HG03045 (cell line): ENCODE data around the gene GP2.

Experiments
- ATAC-seq: cut with Tn5 transposase; IDR thresholded peaks from one replicate; pipeline ENCODE4 v1.9.1; 2021; ENCODE audit warnings: mild to moderate bottlenecking, moderate library complexity; ENCODE audit not compliant: unreplicated experiment

Gene GP2

DNA sequence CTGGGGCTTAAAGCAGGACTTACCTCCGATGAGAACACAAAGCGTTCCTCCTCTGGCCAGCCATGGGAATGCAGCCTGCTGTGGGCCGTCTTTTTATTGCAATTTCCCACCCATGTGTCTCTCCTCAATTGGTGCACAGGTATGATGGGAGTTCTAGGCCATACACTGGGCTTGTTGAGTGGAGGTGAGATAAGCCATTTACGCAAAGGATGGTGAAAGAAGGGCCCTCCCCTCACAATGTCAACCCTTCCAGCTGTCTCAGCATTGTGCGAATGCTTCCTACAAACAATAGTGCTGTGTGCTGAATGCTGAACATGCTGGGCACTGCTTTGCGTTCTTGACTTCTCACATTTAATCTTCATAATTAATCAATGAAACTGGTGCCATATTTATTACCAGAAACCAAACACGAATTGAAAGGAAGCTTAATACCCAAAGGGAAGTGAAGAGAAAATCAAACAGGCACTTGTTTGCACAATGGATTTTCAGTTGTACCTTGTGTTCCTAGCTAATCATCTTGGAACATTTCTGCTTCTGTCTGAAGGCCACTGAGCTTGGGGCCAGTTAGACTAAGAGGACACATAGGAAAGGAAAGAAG, at the start of gene GP2:
TSS of gene GP2 (minus strand) at position 70 of the 598 bp plus-strand sequence. CDS start 1,082 bp downstream, outside the sequence.
- ATAC-seq: no peak

- ATAC-seq: no peak
Observed at GRCh38 chr16:20372701-20373100, 45.4 kb upstream of the GP2 start.

DNA sequence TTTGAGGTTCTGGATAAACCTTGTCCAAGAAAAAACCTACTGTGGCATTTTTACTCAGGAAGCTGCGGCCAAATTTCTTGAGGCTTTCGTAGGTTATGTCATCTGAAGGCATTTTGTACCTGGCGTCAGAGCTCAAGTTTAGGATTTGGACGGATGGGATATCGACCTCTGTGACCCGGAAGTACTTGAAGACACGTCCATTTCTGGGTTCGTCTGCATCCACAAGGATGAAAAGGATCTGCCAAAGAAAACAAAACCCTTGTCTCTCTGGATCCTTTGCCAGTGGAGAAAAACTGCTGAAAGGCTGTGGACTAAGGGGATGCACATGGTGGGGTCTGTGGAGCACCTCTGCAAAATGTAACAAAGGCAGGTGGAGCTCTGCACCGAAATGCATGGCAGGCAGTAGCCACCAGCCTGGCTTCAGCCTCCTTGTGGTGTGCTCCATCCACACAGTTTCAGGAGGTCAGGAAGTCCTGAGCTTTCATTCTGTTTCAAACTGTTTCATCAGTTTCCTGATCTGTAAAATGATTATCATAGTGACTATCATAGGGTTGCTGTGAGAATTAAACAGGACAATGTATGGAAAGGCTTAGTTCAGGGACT, 42.2 kb upstream of the GP2 start:
- ATAC-seq: no peak

DNA sequence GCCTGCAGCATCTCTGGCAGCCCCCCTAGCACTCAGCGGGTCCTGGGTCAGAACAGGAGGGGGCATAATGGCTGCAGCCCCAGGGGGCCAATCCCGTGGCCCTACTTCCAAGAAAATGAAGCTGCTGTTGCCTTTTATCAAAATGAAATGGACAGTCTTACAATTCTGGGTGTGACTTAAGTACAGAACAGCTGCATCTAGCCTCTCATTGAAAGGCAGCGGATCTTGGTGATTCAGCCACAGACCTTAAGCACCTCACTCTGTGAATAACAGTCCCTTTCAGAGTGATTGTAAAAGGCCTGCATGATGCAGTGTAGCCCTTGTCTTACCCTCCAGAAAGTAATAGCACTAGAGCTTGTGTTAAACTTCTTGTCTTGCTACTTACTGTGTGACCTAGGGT, 36.7 kb upstream of the GP2 start:
- no peak for ATAC-seq

GRCh38 chr16:20363191-20363590, 35.9 kb upstream of the GP2 start:
- ATAC-seq: no peak

- no peak for ATAC-seq
Observed at GRCh38 chr16:20359997-20360396, 32.7 kb upstream of the GP2 start.

GRCh38 chr16:20355114-20355782, 27.9 kb upstream of the GP2 start:
- no peak for ATAC-seq

- ATAC-seq: no peak
Observed at GRCh38 chr16:20353379-20353778, 26.1 kb upstream of the GP2 start.

- ATAC-seq: no peak
Observed at GRCh38 chr16:20352615-20353014, 25.3 kb upstream of the GP2 start, which contains the start of gene UMOD. UMOD (minus strand) TSS chr16:20352715; CDS start chr16:20350737, 1,978 bp downstream.

DNA sequence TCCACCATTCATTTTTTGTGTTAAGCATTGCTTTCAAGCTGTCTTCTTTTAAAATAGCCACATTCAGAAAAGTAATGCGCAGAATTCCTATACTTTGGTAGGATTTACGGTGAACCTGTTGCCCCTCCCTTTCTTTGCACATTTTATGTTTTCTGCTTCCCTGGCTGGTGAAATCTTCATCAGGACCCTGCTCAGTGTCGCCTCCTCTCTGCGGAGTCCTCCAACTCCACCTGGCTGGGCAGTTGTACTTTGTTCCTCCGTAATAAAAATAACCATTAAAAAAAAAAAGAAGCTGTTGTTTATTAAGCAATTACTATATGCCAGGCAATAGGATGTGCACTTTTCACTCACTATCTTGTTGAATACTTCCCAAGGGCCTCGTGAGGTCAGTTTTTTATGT, 22.3 kb upstream of the GP2 start:
- ATAC-seq: no peak

DNA sequence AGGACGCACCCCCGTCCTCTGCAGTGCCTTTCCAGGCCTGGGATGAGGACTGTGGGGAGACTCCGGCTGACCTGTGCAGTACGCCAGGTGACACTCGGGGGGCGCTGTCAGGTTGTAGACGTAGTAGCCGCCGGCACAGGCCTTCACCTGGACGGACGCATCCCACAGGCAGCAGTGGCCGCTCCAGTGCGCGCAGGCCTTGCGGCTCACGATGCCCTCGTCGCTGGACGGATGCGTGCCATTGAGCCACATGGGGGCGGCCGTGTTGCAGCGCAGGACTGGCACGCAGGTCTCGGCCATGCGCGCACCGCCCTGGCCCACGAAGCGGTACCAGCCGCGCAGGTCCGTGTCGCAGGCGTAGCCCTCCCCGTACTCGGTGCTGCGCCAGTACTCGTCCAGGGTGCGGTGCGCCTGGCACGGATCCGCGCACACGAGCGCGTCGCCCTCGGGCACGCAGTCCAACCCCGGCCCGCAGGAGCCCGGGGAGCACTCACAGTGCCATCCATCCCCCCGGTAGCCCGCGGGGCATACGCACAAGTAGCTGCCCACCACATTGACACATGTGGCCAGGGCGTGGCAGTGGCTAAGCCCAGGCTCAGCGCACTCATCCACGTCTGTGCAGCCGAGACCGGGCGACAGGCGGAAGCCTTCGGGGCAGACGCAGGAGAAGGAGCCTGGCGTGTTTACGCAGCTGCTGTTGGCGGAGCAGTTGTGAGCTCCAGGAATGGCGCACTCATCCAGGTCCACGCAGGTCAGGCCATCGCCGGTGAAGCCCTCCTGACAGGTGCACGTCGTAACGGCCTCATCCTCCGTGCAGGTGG, 21.3 kb upstream of the GP2 start:
- no peak for ATAC-seq

DNA sequence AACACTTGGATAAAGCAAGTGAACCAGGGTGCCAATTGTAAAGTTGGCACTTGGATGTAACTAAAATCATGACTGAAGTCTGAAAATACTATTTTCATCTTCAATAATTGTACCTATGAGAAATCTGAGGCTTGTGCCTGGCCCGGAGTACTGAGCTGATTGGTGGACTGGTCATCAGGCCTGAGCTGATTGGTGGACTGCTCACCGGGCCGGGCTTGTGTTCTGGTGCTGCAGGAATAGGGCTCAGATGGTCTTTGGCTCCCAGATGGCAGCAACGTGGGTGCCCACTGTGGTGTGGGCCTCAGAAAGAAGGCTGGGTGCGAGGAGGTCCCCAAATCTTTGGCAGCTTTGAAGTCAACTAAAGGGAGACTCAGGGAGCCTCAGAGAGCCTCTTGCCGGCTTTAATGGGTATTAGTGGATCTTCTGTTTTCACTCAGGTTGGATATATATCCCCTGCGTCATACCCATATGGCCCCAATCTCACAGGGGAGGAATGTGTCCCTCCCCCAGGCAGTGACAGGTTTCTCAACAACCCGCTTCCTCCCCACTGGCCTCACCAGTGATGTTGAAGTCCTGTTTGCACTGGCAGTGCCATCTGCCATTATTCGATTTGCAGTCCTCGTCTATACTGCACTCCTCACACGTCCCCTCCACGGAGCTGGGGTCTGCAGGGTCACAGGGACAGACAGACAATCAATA, 20.5 kb upstream of the GP2 start:
- ATAC-seq: no peak

DNA sequence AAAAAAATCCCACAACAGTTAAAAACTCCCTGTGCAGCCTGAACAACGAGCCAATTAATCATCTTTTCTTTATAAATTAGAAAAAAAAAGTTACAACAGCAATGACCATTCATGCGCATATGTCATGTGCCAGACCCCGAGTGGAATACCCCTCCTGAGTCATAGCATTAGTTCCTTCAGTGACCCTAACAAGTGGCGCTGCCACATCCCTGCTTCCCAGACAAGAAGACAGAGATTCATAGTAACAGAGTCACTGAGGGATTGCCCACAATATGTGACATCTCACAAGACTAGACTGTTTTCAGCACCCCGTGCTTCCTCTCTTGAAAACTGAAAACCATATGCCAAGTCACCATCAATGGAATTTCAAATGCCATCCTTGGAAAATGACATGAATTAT, 17.3 kb upstream of the GP2 start:
- ATAC-seq: no peak

DNA sequence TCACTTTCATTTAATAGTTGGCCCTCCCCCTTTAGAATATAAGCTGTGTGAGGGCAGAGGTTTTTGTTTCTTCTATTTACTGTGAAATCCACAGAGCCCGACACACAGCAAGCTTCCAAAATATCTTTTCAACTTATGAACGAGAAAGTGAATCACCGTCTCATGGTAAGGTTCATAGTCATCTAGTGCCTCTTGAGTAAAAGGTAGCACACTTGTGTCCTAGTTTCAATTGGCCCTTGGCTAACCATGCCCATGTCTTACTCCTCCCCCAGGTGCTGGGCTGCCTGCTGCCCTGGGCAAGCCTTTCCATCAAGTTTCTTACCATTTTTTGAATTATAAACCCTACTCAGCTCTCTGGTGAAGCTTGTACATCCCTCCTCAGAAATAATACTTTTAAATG, 12.4 kb upstream of the GP2 start:
- ATAC-seq: no peak

DNA sequence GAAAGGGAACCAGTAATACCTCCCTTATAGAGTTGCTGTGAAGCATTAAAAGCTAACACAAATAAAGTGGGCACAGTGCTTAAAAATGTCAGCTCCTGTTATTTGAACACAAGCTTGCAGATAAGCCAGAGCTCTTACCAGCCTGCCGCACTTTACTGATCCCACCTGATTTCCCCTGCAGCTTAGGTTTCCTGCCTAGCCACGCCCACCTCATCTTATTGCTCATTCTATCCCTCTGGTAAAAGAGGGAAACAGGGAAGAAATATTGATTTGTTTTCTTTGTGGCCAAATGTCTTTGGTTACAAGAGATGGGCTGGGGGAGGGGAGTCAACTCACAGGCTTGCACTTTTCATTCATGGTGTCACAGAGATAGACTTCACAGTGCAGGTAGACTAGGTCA, 9.6 kb upstream of the GP2 start:
- ATAC-seq: no peak

- no peak for ATAC-seq
Observed at GRCh38 chr16:20334396-20334795, 7.1 kb upstream of the GP2 start.

DNA sequence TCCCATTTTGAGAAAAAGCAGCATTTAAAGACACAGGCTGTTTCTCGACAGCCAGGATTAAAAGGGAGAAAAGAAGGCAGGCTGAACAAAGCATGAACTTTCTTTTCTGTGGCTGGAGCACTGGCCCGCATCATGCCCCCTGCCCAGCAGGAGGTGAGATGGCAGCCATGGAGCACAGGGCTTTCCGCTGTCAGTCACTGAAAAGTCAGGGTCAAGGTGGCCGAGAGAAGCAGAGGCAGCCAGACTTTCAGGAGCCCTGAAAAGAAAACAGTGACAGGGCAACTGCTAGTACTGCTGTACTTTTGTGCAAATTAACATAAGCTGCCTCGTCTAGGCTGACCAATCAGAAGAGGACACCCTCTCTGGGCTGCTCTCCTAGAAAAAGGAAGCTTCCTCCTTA, 5.8 kb upstream of the GP2 start:
- no peak for ATAC-seq

DNA sequence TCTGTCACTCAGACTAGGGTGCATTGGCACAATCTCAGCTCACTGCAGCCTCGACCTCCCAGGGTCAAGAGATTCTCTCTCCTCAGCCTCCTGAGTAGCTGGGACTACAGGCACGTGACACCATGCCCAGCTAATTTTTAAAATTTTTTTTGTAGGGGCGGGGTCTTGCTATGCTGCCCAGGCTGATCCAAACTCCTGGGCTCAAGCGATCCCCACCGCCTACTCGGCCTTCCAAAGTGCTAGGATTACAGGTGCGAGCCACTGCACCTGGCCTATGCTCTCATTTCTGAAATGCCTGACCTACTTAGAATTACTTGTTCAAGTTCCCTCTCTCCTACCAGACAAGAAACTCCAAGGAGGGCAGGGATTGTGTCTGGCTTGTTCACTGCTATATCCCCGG, 5.1 kb upstream of the GP2 start:
- no peak for ATAC-seq

GRCh38 chr16:20331635-20332034, 4.3 kb upstream of the GP2 start:
- ATAC-seq: no peak

DNA sequence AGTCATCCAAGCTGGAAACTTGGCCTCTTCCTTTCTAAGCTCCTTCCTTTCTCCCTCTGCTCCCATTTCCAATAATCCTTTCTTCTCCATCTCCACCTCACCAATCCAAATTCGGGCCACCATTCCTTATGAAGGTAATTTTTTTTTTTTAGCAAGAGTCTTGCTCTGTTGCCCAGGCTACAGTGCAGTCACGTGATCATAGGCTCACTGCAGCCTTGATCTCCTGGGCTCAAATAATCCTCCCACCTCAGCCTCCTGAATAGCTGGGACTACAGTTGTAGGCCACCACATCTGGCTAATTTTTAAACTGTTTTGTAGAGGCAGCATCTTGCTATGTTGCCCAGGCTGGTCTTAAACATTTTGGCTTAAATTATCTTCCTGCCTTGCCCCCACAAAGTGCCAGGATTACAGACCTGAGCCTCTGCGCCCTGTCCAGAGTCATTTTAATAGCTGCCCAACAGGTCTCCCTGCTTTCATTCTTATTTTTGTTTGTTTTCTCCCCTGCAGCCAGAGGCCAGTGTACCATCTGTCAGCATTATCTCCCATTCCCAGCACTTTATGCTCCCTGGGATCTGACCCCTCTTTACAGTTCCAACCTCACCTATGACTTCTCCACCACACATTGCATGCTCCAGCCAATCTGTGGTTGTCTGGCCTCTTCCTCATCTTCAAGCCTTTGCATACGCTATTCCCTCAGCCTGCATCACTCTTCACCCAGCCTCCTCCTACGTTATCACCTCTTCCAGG, 2.3 kb upstream of the GP2 start:
- no peak for ATAC-seq
